Raji (cell line): ENCODE measurements around the gene NOL3.

Source experiments
- POLR2A ChIP-seq: IDR thresholded peaks from 2 replicates; pipeline ENCODE4 v1.6.1; 2011; ENCODE audit warnings: low read depth, low read length, control low read depth; ENCODE audit not compliant: insufficient read depth

Gene NOL3

GRCh38 chr16:67170168-67170948 is at the start of gene NOL3:
Gene NOL3 (plus strand): TSS chr16:67170538.
- no peak; the same call in 1 of the 2 replicates for TF ChIP-seq POLR2A

GRCh38 chr16:67128417-67128816 is 41.9 kb upstream of the NOL3 start:
- no peak for TF ChIP-seq POLR2A

GRCh38 chr16:67128887-67129286 is 41.5 kb upstream of the NOL3 start:
- TF ChIP-seq POLR2A = no peak

GRCh38 chr16:67129422-67129821 is 40.9 kb upstream of the NOL3 start:
- TF ChIP-seq POLR2A = no peak

- no peak for TF ChIP-seq POLR2A
These were observed 32.7 kb upstream of the NOL3 start for GRCh38 chr16:67137605-67138004.

GRCh38 chr16:67141391-67141790 is 28.9 kb upstream of the NOL3 start:
- TF ChIP-seq POLR2A = no peak

- no peak for TF ChIP-seq POLR2A
These were observed 28.0 kb upstream of the NOL3 start for GRCh38 chr16:67142342-67142741.

GRCh38 chr16:67144943-67145342 is 25.4 kb upstream of the NOL3 start:
- no peak for TF ChIP-seq POLR2A

GRCh38 chr16:67145746-67146145 is 24.6 kb upstream of the NOL3 start:
- no peak for TF ChIP-seq POLR2A

- no peak for TF ChIP-seq POLR2A
These were observed 23.6 kb upstream of the NOL3 start for GRCh38 chr16:67146523-67147357.

GRCh38 chr16:67147437-67148140 is 22.7 kb upstream of the NOL3 start:
- TF ChIP-seq POLR2A = no peak

GRCh38 chr16:67148221-67148620 is 22.1 kb upstream of the NOL3 start:
- TF ChIP-seq POLR2A = no peak

GRCh38 chr16:67148656-67149275 is 21.6 kb upstream of the NOL3 start:
- no peak for TF ChIP-seq POLR2A

- no peak for TF ChIP-seq POLR2A
These were observed 20.9 kb upstream of the NOL3 start for GRCh38 chr16:67149276-67150046.
